GM18951 (cell line): ENCODE results near the gene NOS1.

Experiments
- POLR2A ChIP-seq: IDR thresholded peaks from 4 replicates; pipeline ENCODE4 v1.6.1; 2011; ENCODE audit warnings: mild to moderate bottlenecking; ENCODE audit not compliant: insufficient read length, insufficient read depth; ENCODE audit errors: extremely low read depth
- in situ Hi-C: fragments of 300-500 bp; cut with MboI; formaldehyde crosslinking; loops from one replicate; pipeline ENCODE4 v1.12.0; 2022; ENCODE audit warnings: low sequenced_read_pairs, mixed read lengths, inconsistent platforms; ENCODE audit not compliant: unreplicated experiment

The NOS1 gene

GRCh38 chr12:117172168-117172567 is 189.3 kb downstream of the NOS1 start:
- TF ChIP-seq POLR2A, result no peak
- in situ Hi-C loops, result no loop called here

GRCh38 chr12:117171499-117172162 is 189.8 kb downstream of the NOS1 start:
- in situ Hi-C loops, result no loop called here
- TF ChIP-seq POLR2A, result no peak

GRCh38 chr12:117169548-117169947 is 191.9 kb downstream of the NOS1 start:
- TF ChIP-seq POLR2A, result no peak
- in situ Hi-C loops, result no loop called here

GRCh38 chr12:117168976-117169375 is 192.4 kb downstream of the NOS1 start:
- in situ Hi-C loops, result no loop called here
- no peak for TF ChIP-seq POLR2A

- in situ Hi-C loops, result no loop called here
- no peak for TF ChIP-seq POLR2A
Measured at GRCh38 chr12:117167769-117168168, 193.7 kb downstream of the NOS1 start.

GRCh38 chr12:117166107-117166506 is 195.3 kb downstream of the NOS1 start:
- no peak for TF ChIP-seq POLR2A
- in situ Hi-C loops, result no loop called here

- in situ Hi-C loops, result no loop called here
- no peak for TF ChIP-seq POLR2A
Measured at GRCh38 chr12:117165342-117165741, 196.1 kb downstream of the NOS1 start.

- no peak for TF ChIP-seq POLR2A
- in situ Hi-C loops, result no loop called here
Measured at GRCh38 chr12:117162633-117163032, 198.8 kb downstream of the NOS1 start.

GRCh38 chr12:117162167-117162539 is 199.3 kb downstream of the NOS1 start:
- in situ Hi-C loops, result no loop called here
- TF ChIP-seq POLR2A, result no peak

- in situ Hi-C loops, result no loop called here
- no peak for TF ChIP-seq POLR2A
Measured at GRCh38 chr12:117161460-117162166, 199.8 kb downstream of the NOS1 start.

GRCh38 chr12:117159674-117160073 is 201.8 kb downstream of the NOS1 start:
- TF ChIP-seq POLR2A, result no peak

GRCh38 chr12:117158911-117159553 is 202.4 kb downstream of the NOS1 start:
- in situ Hi-C loops, result no loop called here
- TF ChIP-seq POLR2A, result no peak

More at GRCh38 chr12:117159674-117160073, 201.8 kb downstream of the NOS1 start:
- in situ Hi-C loops, result no loop called here
